Fibroblast of lung (primary cell): ENCODE measurements around the gene NXPH1. TPM values are rescaled to one million over a fixed set of nuclear protein-coding genes. Genes with fewer than 3 reads are reported as not detected.

Experiments used
- DNase-seq, 2 donors: peaks; one replicate each; pipeline versions ENCODE4 v3.0.0 to v3.0.0-alpha.2; 2010; ENCODE audit warnings: low read depth in 2 of 2
- H2AFZ ChIP-seq: 2 replicates; pipeline ENCODE4 v1.5.1; 2012; ENCODE audit warnings: low read length, control low read depth, inconsistent platforms
- H3K27ac ChIP-seq: 2 replicates; pipeline ENCODE4 v1.5.1; 2011; ENCODE audit warnings: low read length, control low read depth; ENCODE audit not compliant: insufficient read depth
- H3K27me3 ChIP-seq: 2 replicates; pipeline ENCODE4 v1.5.1; 2011; ENCODE audit warnings: mild to moderate bottlenecking, low read length; ENCODE audit not compliant: control insufficient read depth, insufficient read depth
- H3K36me3 ChIP-seq: 2 replicates; pipeline ENCODE4 v1.5.1; 2011; ENCODE audit warnings: low read length; ENCODE audit not compliant: control insufficient read depth, insufficient read depth
- H3K4me1 ChIP-seq: 2 replicates; pipeline ENCODE4 v1.5.1; 2011; ENCODE audit warnings: low read length; ENCODE audit not compliant: control insufficient read depth, insufficient read depth; ENCODE audit errors: extremely low read depth
- H3K4me2 ChIP-seq: 2 replicates; pipeline ENCODE4 v1.5.1; 2011; ENCODE audit warnings: low read length, control low read depth; ENCODE audit not compliant: insufficient read depth; ENCODE audit errors: extremely low read depth
- H3K4me3 ChIP-seq, 4 experiments: fragments of 200-600 bp in 1 of 4; sonication (generic) in 1 of 4; replicated peaks in 1 of 4; 2 replicates each; pipeline ENCODE4 v1.5.1; 2011 to 2016; ENCODE audit warnings: low read length in 4 of 4, low read depth in 3 of 4, mild to moderate bottlenecking in 3 of 4, control low read depth in 2 of 4, inconsistent platforms in 1 of 4, mixed read lengths in 1 of 4; ENCODE audit not compliant: insufficient read depth in 1 of 4; ENCODE audit errors: control extremely low read depth in 1 of 4
- H3K79me2 ChIP-seq: 2 replicates; pipeline ENCODE4 v1.5.1; 2012; ENCODE audit warnings: mild to moderate bottlenecking, low read length, inconsistent platforms; ENCODE audit not compliant: control insufficient read depth, insufficient read depth
- H3K9ac ChIP-seq: 2 replicates; pipeline ENCODE4 v1.5.1; 2011; ENCODE audit warnings: mild to moderate bottlenecking, low read length, control low read depth; ENCODE audit not compliant: insufficient read depth
- H3K9me3 ChIP-seq: 2 replicates; pipeline ENCODE4 v1.5.1; 2012; ENCODE audit warnings: low read depth, low read length; ENCODE audit not compliant: control insufficient read depth, insufficient read depth
- H4K20me1 ChIP-seq: 2 replicates; pipeline ENCODE4 v1.5.1; 2011; ENCODE audit warnings: low read length; ENCODE audit not compliant: control insufficient read depth, insufficient read depth; ENCODE audit errors: extremely low read depth
- CTCF ChIP-seq, 2 donors: IDR thresholded peaks in 1 of 2; conservative IDR thresholded peaks in 1 of 2; 1 replicate in 1 of 2; 2 replicates in 1 of 2; pipeline ENCODE4 v1.5.1; 2011 to 2012; ENCODE audit warnings: low read length in 2 of 2, control low read depth in 1 of 2, inconsistent platforms in 1 of 2, low read depth in 1 of 2, mild to moderate bottlenecking in 1 of 2
- EZH2 ChIP-seq: IDR thresholded peaks from 2 replicates; pipeline ENCODE4 v1.5.1; 2012; ENCODE audit warnings: low read length, control low read depth, mild to moderate bottlenecking; ENCODE audit errors: missing control alignments
- polyA plus RNA-seq, 2 donors: library from polyadenylated mRNA; depleted of rRNA in 1 of 2; stranded (reverse) in 1 of 2; unstranded in 1 of 2; fragments of >200 nt; gene quantifications; 2 replicates each; pipeline ENCODE4 v1.2.1, GENCODE V29; 2011 to 2012; ENCODE audit warnings: missing spikeins in 1 of 2
- total RNA-seq: library from RNA; depleted of rRNA; stranded (reverse); fragments of >200 nt; gene quantifications from 2 replicates; pipeline ENCODE4 v1.2.1, GENCODE V29; 2014

NXPH1 gene
- total and polyA plus RNA-seq, 2 donors (not counting 1 experiment from before 2014, with no cell fraction given), result not detected

DNA sequence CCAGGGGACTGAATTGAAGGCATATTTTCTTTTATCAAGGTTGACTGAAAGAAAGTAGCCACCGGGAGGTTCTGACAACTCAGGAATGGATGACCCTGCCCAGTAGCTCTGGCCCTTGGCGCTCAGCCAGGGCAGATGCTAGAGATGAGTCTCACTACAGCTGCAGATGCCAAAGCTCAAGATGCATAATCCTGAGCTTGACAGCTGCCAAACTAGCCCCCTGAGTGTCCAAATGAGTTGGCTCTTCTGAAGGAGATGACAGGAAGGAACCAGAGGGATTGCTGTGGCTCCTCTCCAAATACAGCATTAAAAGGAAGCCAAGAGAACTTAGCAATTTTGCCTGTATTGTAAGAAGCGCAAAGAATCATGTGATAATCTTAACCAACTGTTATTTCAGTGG is 78.4 kb downstream of the NXPH1 start:
- H3K27me3 ChIP-seq, result no peaks in the 10 kb centered on the region
- no peaks in the 10 kb centered on the region for H3K36me3 ChIP-seq
- no peak for DNase-seq
- no peaks in the 10 kb centered on the region for H3K9me3 ChIP-seq
- H3K4me1 ChIP-seq, result no peaks in the 10 kb centered on the region
- H3K27ac ChIP-seq, result no peak overlapping the region
- no peak overlapping the region for H2AFZ ChIP-seq
- H3K4me3 ChIP-seq, result no peak overlapping the region
- no peak overlapping the region for H3K9ac ChIP-seq
- no peak for TF ChIP-seq CTCF (conservative IDR thresholded peaks at IDR 0.05 in 1 of 2, IDR thresholded peaks at IDR 0.05 in 1 of 2; ENCODE audit: low read depth in 1 of 2, low read length in 2 of 2)
- TF ChIP-seq EZH2, result no peak
- H4K20me1 ChIP-seq, result no peaks in the 10 kb centered on the region
- no peak overlapping the region for H3K4me2 ChIP-seq
- H3K79me2 ChIP-seq, result no peaks in the 10 kb centered on the region

GRCh38 chr7:8514781-8515519 is 81.5 kb downstream of the NXPH1 start:
- H3K27ac ChIP-seq, result no peak overlapping the region
- no peak overlapping the region for H3K9ac ChIP-seq
- H4K20me1 ChIP-seq, result no peaks in the 10 kb centered on the region
- no peaks in the 10 kb centered on the region for H3K36me3 ChIP-seq
- H2AFZ ChIP-seq, result no peak overlapping the region
- TF ChIP-seq EZH2 (no peak), CTCF (conservative IDR thresholded peaks at IDR 0.05 in 1 of 2, IDR thresholded peaks at IDR 0.05 in 1 of 2; ENCODE audit: low read depth in 1 of 2, low read length in 2 of 2) (no peak)
- H3K4me2 ChIP-seq, result no peak overlapping the region
- no peaks in the 10 kb centered on the region for H3K9me3 ChIP-seq
- DNase-seq, result no peak
- H3K27me3 ChIP-seq, result no peaks in the 10 kb centered on the region
- H3K4me1 ChIP-seq, result no peaks in the 10 kb centered on the region
- H3K4me3 ChIP-seq, result no peak overlapping the region
- no peaks in the 10 kb centered on the region for H3K79me2 ChIP-seq

- H3K4me3 ChIP-seq, result no peak overlapping the region
- peak in 1 of 2 donors; percentile 1 for DNase-seq
Measured at GRCh38 chr7:8515640-8516185, 82.3 kb downstream of the NXPH1 start.

More at GRCh38 chr7:8515640-8516185, 82.3 kb downstream of the NXPH1 start:
- Histone ChIP-seq H3K27ac (no peak overlapping the region), H4K20me1 (no peaks in the 10 kb centered on the region), H3K9me3 (no peaks in the 10 kb centered on the region), H3K9ac (no peak overlapping the region), H2AFZ (no peak overlapping the region), H3K4me1 (no peaks in the 10 kb centered on the region), H3K4me2 (no peak overlapping the region), H3K36me3 (no peaks in the 10 kb centered on the region), H3K27me3 (no peaks in the 10 kb centered on the region), H3K79me2 (no peaks in the 10 kb centered on the region)
- TF ChIP-seq EZH2, result no peak
- no peak for TF ChIP-seq CTCF (conservative IDR thresholded peaks at IDR 0.05 in 1 of 2, IDR thresholded peaks at IDR 0.05 in 1 of 2; ENCODE audit: low read depth in 1 of 2, low read length in 2 of 2)
